ENCODE measurements around the gene ITGA1.

DNA sequence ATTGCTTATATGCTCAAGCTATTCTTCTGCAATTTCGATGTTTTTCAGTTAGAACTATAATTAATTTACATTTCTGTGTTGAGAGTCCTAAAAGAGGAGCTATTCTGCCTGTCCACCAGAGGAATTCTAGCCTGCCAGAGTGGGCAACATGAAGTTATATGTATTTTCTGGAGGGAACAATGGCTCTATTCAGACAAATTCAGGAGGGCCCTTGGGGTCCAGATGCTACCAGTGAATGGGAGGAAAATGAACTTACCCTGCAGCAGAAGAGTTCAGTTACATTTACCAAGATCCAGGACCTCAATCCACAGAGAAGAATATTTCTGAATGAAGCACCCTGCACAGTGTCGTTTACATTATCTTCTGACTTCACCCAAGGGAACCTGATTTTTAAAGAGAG is 80.7 kb downstream of the ITGA1 start:
- TF ChIP-seq POLR2A (IDR thresholded peaks at IDR 0.05), result no peak
- TF ChIP-seq, protein P1, sequence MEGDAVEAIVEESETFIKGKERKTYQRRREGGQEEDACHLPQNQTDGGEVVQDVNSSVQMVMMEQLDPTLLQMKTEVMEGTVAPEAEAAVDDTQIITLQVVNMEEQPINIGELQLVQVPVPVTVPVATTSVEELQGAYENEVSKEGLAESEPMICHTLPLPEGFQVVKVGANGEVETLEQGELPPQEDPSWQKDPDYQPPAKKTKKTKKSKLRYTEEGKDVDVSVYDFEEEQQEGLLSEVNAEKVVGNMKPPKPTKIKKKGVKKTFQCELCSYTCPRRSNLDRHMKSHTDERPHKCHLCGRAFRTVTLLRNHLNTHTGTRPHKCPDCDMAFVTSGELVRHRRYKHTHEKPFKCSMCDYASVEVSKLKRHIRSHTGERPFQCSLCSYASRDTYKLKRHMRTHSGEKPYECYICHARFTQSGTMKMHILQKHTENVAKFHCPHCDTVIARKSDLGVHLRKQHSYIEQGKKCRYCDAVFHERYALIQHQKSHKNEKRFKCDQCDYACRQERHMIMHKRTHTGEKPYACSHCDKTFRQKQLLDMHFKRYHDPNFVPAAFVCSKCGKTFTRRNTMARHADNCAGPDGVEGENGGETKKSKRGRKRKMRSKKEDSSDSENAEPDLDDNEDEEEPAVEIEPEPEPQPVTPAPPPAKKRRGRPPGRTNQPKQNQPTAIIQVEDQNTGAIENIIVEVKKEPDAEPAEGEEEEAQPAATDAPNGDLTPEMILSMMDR (IDR thresholded peaks at IDR 0.05), result no peak
